GM18519 (cell line): Measurements from ENCODE around the gene MYO7A.

Experiments
- ATAC-seq: cut with Tn5 transposase; IDR thresholded peaks from one replicate; pipeline ENCODE4 v1.9.1; 2021; ENCODE audit warnings: mild to moderate bottlenecking, moderate library complexity; ENCODE audit not compliant: unreplicated experiment, low FRiP score

Gene MYO7A

GRCh38 chr11:77181226-77181625 is 53.2 kb downstream of the MYO7A start:
- ATAC-seq: no peak

- ATAC-seq: no peak
Observed at GRCh38 chr11:77181799-77182541, 53.9 kb downstream of the MYO7A start.

GRCh38 chr11:77182542-77183430 is 54.7 kb downstream of the MYO7A start:
- no peak for ATAC-seq

DNA sequence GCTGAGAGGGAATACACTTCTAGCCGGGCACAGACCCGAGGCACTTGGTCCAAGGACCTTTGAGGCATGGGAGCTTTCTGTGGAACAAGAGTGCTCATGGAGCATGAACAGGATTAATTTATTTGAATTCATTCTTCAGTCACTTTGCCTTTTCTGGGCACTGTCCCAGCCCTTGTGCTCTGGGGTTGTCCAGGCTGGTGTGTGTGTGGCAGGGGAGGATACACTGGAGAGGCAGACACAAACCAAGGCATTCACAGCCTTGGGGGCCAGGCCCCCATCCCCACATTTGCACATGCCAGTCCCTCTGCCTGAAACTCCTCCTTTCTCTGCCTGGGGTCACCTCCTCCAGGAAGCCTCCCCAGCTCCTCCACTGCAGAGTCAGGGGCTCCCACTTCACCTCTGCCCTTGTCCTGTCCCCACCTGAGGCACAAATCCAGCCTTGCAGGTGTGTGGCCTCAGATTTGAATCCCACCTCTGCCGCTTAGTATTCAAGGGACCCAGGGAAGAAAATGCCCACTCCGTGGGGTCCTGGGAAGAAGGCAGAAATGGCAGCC is 55.5 kb downstream of the MYO7A start:
- ATAC-seq: no peak

- ATAC-seq: no peak
Observed at GRCh38 chr11:77184136-77184860, 56.3 kb downstream of the MYO7A start.

DNA sequence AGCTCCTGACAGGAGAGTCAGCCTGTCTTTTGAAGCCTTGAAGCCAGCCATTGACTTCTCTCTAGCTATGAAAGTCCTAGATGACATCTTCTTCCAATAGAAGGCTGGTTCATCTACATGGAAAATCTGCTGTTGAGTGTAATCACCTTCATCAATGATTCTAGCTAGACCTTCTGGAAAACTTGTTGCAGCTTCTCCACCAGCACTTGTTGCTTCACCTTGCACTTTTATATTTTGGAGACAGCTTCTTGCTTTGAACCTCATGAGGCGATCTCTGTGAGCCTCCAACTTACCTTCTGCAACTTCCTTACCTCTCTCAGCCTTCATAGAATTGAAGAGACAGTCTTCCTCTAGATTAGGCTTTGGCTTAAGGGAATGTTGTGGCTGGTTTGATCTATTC is 58.3 kb downstream of the MYO7A start:
- no peak for ATAC-seq

DNA sequence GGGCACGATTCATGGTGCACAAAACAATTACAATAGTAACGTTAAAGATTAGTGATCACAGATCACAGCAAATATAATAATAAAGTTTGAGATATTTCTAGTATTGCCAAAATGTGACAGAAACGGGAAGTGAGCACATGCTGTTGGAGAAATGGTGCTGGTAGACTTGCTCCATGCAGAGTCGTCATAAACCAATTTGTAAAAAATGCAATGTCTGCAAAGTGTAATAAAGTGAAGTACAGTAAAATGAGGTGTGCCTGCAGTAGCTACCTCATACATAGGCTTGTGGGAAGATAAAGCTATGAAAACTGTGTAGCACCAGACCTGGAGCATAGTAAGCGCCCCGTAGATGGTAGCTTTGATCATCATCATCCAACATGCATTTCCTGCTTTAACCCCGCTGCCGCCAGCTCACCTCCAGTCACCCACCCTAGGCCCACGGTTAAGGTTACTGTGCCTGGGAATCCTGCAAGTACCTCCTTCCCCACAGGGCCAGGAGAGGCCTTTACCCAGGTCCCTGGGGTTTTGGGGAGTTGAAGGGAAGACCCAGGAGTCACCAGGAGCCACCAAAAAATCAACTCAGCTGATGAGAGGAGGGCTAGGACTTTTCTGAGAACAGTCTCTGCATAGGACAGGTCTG is 59.2 kb downstream of the MYO7A start:
- no peak for ATAC-seq

- no peak for ATAC-seq
Observed at GRCh38 chr11:77187776-77188632, 60.0 kb downstream of the MYO7A start.

DNA sequence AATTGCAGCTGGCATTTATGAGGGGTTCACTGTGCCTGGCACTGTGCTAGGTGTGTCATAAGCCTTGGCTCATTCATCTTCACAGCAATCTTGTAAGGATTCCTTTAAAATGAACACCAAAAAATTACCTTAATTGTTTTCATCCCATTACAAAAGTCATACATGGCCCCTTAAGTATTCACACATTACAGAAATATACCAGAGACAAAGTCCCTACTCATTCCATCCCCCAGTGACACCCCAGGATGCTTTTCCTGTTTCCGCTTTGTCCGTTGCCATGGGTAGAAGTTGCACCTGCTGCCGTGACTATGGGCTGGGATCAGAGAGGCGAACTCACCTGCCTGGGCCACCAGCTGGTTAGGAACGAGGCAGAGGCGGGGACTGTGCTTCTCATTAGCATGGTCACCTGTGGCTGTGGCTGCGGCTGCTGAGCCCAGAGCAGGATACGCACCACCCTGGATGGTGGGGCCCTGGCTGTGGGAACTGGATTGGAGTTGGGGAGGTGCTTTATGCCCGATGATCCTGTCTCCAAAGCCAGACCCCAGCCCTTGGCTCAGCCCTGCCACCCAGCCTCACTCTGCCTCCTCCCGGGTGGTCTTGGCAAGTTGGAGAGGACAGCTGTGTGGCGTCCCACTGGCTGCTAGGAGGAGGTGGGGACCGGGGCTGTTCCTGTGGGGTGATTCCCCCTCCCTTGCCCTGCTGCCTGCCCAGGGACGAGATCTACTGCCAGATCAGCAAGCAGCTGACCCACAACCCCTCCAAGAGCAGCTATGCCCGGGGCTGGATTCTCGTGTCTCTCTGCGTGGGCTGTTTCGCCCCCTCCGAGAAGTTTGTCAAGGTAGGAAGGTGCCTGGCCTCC is 60.8 kb downstream of the MYO7A start:
- no peak for ATAC-seq

DNA sequence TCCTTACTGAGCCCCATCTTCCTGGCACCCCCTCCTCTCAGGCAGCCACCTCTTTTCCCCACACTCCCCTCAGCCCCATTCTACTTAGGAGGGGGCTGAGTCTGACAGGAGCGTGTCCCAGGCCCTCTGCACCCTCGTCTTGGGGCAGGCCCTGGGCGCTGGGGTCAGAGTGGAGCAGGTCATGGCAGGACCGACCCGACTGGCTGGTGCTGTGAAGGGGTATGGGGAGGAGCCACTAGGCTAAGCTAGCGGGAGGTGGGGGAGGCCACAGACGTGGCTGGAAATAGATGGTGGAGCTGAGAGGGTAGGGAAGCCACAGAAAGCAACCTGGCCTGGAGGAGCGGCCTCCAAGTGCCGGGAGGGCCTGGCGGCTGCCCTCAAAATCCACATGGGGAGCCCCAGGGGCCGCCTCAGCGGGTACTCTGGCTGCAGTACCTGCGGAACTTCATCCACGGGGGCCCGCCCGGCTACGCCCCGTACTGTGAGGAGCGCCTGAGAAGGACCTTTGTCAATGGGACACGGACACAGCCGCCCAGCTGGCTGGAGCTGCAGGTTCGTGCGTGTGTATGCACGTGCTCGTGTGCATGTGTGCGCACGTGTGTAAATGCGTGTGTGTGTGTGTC is 61.7 kb downstream of the MYO7A start:
- ATAC-seq: no peak

DNA sequence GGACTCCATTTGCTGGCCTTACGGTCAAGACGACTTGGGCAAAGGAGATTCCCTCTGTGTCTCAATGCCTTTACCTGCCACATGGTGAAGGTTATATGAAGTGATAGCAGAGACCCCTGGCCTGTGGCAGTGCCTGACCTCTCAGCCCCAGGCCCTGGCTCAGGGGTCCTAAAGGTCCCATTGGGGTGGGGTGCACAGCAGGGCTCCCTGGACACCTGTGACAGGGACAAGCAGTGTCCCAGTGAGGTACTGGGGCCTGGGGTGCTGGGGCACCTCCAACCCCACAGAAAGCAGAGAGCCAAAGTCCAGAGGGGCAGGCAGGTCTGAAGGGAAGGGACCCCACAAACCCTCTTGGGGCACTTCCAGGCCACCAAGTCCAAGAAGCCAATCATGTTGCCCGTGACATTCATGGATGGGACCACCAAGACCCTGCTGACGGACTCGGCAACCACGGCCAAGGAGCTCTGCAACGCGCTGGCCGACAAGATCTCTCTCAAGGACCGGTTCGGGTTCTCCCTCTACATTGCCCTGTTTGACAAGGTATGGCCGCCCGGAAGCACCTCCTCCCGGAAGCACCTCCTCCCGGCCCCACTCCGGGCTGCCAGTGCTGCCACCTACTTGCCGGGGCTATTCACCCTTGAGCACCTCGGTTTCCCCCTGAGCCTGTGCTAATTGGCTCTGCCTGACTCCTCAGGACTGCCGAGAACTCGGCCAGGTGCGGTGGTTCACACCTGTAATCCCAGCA is 62.5 kb downstream of the MYO7A start:
- no peak for ATAC-seq

GRCh38 chr11:77191429-77191822 is 63.4 kb downstream of the MYO7A start:
- no peak for ATAC-seq

- ATAC-seq: no peak
Observed at GRCh38 chr11:77191823-77192495, 63.9 kb downstream of the MYO7A start.

DNA sequence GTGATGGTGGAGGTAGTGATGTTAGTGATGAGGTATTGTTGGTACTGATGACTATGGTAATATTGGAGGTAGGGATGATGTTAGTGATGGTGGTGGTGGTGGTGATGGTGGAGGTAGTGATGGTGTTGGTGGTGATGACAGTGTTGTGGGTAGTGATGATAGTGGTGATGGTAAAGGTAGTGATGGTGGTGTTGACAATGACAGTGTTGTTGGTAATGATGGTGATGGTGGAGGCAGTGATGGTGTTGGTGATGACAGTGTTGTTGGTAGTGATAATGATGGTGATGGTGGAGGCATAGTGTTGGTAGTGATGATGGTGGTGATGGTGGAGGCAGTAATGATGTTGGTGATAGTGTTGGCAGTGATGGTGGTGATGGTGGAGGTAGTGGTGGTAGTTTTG is 65.1 kb downstream of the MYO7A start:
- ATAC-seq: no peak

- ATAC-seq: no peak
Observed at GRCh38 chr11:77193911-77194830, 66.1 kb downstream of the MYO7A start.
